Loucy (cell line): ENCODE data around the gene ARHGAP24.

Experiments used
- CTCF ChIP-seq: fragments of 200-600 bp; sonication (generic); conservative IDR thresholded peaks from 2 replicates; pipeline ENCODE4 v1.5.1; 2014; ENCODE audit warnings: mild to moderate bottlenecking, antibody characterized with exemption, low read length
- EZH2phosphoT487 ChIP-seq: fragments of 200-600 bp; IDR thresholded peaks from 2 replicates; pipeline ENCODE4 v1.6.1; 2018; ENCODE audit warnings: antibody characterized with exemption, mild to moderate bottlenecking, moderate library complexity, borderline replicate concordance

GRCh38 chr4:85747882-85748491 is 273.0 kb downstream of the ARHGAP24 start:
- TF ChIP-seq CTCF (peak; percentile 95), EZH2phosphoT487 (no peak)
